Middle frontal gyrus (tissue), 1 donor: Measurements from ENCODE around the gene PALLD.

Experiments used
- DNase-seq: peaks from one replicate; pipeline ENCODE4 v3.0.0-alpha.2; 2015; ENCODE audit warnings: low spot score; ENCODE audit errors: extremely low spot score

The PALLD gene

DNA sequence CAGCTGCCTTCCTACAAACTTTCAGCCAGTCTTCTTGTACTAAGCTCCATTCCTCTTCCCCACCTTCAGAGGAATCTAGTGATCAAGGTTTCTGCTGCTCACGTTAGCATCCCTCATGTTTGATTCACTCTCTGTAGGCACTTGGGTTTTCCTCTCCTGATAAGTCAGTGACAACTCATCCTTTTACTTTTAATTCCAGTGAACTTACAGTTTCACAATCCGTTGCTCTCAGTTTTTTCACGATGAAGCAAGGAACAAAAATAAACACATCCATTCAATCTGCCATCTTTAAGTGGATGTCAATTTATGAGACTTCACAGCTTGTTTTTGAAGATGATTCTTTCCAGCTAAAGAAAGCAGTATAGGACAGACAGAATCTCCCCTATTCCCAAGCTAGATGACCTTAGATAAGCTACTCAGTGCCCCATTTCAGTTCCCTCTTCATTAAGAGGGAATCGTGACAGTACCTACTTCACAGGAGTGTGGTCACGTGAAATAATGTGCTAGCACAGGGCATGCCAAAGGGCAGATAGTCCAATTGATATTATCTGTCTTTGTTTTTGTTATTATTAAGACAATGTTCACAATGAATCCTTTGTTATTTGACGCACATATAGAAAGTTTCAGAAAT lies 234.3 kb downstream of the PALLD start:
- no peak for DNase-seq

DNA sequence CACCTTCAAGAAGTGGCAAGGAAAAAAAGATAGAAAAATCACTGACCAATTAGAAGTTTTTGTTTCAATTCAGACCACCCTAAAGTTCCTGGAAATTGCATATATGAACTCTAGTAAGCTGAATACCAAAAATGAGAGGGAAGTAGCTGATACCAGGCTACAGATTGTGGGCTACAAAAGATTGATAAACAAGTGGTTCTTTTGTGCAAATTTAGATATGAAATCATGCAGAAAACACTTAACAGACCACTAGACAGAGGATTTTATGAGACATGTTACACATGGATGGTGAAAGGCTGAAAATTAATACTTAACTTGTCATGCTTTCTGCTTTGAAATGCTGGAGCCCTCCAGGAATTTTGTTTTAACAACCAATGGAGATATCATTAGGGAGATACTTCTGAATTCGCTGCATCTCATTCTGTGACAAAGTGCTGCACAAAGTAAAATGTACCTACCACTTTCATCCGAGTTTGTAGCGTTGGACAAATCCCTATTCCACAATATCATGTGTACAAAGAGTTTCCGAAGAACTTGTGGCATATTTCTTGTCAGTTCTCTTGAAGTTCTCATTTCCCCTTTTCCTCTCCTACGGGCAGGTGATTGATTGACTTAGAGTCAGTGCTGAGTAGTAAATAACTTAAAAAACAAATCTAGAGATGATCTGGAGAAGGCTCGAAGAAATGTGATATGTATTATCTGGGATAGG lies 235.0 kb downstream of the PALLD start:
- no peak for DNase-seq

GRCh38 chr4:168732714-168733113 lies 235.9 kb downstream of the PALLD start:
- no peak for DNase-seq

DNA sequence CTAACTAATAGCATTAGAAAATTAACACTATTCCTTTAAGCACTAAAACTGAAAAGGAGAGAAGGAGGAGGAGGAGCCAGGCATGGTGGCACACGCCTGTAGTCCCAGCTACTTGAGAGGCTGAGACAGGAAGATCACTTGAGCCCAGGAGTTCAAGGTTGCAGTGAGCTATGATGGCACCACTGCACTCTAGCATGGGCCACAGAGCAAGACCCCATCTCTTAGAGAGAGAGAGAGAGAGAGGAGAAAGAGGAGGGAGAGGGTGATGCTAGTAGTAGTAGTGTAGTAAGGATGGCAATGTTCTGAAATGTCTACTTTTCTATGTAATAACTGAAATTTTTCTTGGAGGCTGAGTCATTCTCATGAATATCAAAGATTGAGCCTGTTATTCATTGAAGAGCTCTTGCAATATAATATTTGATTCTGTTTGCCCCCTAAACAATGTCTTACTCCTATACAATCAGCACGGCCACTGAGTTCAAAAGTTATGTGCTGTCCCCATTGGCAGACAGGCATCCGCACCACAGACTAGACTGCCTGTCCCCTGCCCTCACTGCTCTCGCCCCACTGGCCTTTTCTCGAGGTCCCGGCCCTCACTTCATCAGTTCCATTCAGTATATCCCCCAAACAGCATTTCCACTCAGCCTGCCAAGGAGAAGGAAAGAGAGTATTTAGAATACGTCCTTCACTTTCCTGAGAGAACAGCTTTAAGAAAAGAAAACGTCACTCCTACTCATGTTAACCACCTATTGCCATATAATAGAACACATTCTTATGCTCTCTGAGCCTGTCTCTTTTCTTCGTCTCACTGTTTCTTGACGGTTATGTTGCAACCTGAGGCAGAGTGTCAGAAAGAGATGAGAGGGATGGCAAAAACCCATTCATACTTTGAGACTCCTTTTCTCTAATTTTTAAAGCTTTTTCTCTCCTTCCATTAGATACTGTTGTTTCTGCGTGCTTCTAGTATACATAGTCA lies 238.1 kb downstream of the PALLD start:
- no peak for DNase-seq

DNA sequence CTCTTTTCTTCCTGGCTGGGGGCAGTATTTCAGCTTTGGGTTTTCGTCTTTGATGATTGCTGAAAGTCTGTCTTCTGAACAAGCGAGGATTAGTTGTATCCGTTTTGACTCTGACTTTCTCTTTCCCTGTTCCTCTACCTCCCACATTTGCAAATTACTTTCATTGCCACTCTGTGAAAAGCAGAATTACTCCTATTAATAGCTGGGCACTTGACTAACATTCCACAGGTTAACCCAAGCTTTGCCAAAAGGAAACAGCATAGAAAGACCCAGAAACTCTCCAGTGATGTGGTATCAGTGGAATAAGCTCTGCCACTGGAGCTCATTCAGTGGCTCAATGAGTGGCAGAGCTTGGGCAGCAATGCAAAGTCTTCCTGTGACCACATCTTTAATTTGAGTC lies 238.9 kb downstream of the PALLD start:
- DNase-seq: no peak

DNA sequence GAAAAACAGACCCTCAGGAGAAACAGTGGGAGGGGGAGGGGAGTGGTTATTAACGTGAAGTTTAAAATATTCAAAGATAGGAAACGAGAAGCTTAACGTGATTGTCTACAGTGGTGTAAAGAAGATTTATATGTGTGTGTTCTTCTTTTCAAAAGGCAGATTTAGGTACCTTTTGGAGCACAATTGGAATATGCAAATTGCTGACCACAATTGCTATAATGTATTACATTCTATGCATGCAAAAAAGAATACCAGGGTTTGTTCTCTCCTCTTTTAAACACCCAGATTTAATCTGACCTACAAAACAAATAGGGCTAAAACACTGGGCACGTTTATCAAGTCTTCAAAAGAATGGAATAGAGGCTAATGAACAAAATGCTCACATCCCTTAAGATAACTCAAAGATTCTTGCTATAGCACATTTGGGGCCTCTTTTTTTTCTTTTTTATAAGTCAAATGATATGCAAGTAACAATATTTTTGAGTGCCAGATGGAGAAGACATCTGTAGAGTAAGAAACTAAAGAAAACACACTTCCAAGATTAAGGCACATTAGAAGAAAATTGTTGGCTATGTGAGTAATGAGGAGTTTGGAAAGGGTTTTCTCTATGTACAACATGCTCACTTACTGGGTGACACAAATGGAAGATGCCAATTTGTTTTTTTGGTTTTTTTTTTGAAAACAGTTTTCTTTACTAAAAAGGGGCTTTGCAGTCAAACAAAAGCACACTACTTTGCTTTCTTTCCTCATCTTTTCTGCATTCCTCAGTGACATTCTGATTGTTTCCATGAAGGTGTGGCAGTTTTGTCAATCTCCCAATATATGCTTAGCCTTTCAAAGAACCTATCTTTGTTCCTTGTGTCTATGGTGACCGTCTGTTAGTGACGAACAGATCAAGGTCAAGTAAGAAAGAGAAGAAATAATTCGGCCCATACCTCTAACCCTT lies 240.3 kb downstream of the PALLD start:
- DNase-seq: no peak

DNA sequence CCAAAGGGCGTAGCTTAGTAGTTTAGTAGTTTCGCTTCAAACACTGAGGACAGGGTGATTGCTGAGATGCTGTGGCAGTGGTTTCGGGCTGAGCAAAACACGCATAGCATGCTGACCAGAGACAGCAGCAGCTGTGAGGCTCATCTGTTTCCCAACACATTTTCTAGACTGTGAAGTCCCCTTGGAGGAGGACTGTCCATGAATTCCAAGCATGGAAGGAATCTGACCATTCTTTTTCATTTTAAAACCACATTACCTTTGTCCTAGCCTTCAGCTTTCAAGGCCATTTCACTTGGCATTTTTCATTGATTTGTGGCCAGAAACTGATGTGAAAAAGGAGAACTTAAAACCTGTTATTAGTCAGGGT lies 240.9 kb downstream of the PALLD start:
- DNase-seq: no peak

DNA sequence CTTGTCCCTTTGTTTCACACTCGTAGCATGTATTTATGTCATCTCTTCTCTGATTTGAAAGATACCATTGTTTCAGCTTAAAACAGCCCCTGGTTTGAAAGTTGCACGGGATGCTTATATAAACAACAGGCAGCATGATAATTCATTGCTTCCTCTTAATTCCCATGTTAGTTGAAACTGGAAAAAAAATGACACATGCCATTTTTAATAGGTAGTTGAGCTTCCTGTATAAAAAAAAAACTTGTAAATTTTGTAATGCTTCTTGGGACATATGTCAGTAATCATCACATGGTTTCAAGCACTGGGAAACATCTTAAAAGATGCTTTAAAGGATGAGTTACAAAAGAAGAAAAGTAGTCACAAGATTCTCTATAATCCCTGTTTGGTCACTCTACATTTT lies 243.0 kb downstream of the PALLD start:
- no peak for DNase-seq

GRCh38 chr4:168740691-168741090 lies 243.8 kb downstream of the PALLD start:
- no peak for DNase-seq

DNA sequence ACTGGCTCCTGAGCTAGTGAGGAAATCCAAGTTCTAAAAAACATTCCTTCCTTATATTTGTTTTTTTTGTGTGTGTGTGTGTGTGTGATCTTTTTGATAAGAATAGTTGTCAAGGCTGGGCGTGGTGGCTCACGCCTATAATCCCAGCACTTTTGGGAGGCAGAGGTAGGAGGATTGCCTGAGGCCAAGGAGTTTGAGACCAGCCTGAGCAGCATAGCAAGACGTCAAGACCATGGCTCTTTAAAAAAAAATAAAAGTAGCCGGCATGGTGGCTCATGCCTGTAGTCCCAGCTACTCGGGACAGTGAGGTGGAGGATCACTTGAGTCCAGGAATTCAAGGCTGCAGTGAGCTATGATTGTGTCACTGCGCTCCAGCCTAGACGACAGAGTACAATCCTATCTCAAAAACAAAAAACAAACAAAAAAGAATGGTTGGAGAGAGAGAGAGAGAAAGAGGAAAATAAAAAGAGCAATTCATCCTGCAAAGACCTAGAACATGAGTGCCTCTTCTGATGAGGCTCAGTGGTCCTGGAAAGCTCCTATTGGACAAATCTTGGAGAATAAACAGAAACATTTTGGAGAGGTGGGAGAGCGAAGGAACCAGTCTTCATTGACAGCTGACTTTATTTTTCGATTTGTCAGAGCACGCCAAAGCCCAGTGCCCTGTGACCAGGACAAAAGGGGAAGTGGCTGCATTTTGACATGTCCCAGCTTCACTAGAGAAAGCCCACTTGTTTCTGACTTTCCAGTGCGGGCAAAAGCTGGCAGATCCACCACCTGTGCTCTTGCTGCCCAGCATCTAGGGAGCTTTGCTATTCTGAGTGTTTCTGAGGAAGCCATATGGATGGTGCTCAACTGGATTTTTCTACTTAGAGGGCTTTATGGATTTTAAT lies 244.7 kb downstream of the PALLD start:
- no peak for DNase-seq

- DNase-seq: no peak
These were observed 246.3 kb downstream of the PALLD start for GRCh38 chr4:168743131-168743530.

GRCh38 chr4:168743601-168744000 lies 246.7 kb downstream of the PALLD start:
- DNase-seq: no peak

DNA sequence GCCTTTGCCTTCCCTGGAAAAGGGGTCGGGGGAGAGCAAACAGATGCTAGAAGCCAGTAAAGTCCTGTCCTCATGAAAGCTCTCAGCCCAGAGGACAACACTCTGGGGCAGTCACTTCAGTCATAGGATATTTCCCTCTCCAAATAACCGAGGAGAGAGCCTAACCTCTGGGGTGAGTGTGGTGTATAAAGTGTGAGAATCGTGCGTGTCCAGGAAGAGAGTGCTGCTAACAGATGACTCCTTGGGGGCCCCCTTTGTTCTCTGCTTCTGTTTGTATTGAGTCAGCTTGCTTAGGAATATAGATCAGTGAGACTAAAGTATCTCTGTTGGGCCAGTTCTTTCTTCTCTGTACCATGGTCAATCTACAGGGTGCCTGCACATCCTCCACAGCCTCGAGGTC lies 247.2 kb downstream of the PALLD start:
- DNase-seq: no peak

DNA sequence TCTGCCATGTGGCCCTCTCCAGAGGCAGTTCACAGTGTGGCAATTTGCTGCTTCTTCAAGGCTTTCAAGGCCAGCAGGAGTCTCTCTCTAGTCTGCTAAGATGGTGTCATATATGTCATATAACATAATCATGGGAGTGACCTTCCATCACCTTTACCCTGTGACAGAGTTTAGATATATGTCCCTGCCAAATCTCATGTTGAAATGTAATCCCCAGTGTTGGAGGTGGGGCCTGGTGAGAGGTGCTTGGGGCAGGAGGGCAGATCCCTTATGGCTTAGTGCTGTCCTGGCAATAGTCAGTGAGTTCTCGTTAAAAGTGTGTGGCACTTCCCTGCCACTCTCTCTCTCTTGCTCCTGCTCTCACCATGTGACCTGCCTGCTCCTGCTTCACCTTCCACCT lies 252.0 kb downstream of the PALLD start:
- DNase-seq: no peak

- DNase-seq: no peak
These were observed 254.7 kb downstream of the PALLD start for GRCh38 chr4:168751263-168752225.

GRCh38 chr4:168755598-168756477 lies 259.0 kb downstream of the PALLD start:
- DNase-seq: no peak

DNA sequence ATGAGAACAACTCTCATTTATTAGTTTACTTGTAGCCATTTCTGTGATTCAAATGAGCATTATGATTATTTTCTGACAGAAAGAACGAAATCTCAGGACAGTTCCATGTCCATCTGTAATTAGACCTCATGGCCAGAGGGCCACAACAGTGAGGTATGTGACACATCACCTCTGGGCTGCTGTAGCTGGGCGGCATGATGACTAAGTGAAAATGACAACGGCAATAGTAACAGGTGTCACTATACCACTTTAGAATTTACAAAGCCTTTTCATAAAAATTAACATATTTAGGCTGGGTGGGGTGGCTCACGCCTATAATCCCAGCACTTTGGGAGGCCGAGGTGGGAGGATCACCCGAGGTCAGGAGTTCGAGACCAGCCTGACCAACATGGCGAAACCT lies 260.6 kb downstream of the PALLD start:
- DNase-seq: no peak

DNA sequence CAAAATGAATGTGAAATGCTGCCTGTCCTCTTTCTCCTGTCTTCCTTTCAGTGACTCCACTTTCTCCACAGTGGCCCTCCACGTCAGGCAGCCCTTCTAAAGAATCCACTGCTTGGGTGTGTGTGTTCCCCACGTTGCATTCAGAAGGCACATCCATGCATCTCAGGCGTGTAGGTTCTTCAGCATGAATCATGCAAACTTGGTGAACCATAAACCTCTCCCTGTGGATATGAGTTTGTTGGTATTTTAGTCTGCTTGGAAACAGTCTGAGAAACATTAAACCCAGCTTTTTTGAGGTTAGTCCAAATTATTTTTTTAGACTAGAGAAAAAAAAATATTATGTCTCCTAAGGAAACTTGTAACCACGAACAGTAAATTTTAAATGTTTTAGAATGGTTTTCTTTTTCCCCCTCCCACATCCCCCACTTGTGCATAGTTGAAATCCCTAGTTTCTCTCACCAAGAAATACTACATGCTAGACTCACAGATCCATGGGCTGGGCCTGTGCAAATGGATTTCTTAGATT lies 261.6 kb downstream of the PALLD start:
- no peak for DNase-seq
